ENCODE results near the gene EEFSEC. TPM values are rescaled to one million over a fixed set of nuclear protein-coding genes. Genes with fewer than 3 reads are reported as not detected.

The EEFSEC gene
- total and polyA plus RNA-seq, 2 of the 4 experiments (the other 2 are of a cell fraction) = 4.5 to 9.3 TPM

DNA sequence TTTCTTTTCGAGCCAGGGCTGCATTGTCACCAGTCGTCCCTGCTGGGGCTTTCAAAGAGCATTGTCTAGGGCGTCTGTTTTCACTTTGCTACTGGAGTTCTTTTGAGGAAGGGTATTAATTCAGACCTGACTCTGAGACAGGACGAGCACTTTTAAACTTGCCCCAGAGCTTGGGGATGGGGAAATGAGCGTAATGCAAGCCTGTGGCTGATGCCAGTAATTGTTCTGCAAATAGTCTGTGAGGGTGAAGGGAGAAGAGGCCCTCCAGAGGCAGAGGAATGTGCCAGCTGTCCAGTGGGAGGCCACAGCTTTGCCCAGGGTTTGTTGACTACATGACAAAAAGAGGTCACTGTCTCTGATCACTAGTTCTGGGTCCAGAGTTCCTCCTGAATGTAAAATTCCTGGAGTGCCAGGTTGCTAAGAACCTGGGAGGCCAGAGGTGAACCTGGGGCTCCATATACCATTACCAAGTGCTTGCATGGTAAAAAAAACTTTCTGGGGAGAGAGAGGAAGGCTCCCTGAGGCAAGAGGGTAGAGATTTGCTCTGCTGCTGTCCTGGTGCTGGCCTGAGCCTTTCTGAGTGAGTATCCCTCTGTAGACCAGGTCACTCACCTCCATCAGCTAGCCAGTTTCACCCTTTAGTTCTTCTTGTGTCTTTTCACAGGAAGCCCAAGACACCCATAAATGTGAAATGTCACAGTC, 14.8 kb downstream of the EEFSEC start (continued):
- TF ChIP-seq SMC3 (IDR thresholded peaks at IDR 0.05; ENCODE audit: low read depth, low read length) = no peak

GRCh38 chr3:128168836-128169235, 15.6 kb downstream of the EEFSEC start:
- Histone ChIP-seq H3K56ac (ENCODE audit: extremely low read depth, insufficient read depth, low read length) (no peak overlapping the region), H2BK15ac (ENCODE audit: low read depth, low read length) (no peak overlapping the region), H3K18ac (ENCODE audit: low read depth, low read length) (no peak overlapping the region), H4K8ac (ENCODE audit: low read depth in 2 of 2, low read length in 2 of 2) (no peak overlapping the region), H3K27me3 (ENCODE audit: control insufficient read depth, insufficient read depth, low read length) (no peaks in the 10 kb centered on the region), H3K4me1 (ENCODE audit: control insufficient read depth, insufficient read depth, low read length) (peaks cover 2% of the 10 kb centered on the region; the same call in 1 of the 2 replicates), H3K79me1 (ENCODE audit: low read depth in 1 of 2, low read length in 2 of 2) (peaks cover 7 to 12% of the 10 kb centered on the region in 2 experiments; a peak in 2 of 4 replicates), H3K27ac (ENCODE audit: insufficient read depth, low read length) (no peak overlapping the region), H3K4me3 (ENCODE audit: insufficient read depth, low read depth, low read length) (no peak overlapping the region), H3K4ac (ENCODE audit: low read depth, low read length) (no peak overlapping the region), H3K23ac (ENCODE audit: low read depth, low read length) (no peak overlapping the region), H2BK120ac (ENCODE audit: low read depth, low read length) (no peak overlapping the region), H4K91ac (ENCODE audit: insufficient read depth, low read depth, low read length) (no peak overlapping the region), H3K14ac (replicated peaks; ENCODE audit: low read depth, low read length) (no peak overlapping the region), H2BK20ac (ENCODE audit: low read depth, low read length) (no peak overlapping the region), H3K9me3 (ENCODE audit: control insufficient read depth, insufficient read depth, low read length) (no peaks in the 10 kb centered on the region), H2AK5ac (ENCODE audit: low read depth, low read length) (no peak overlapping the region), H3K9me1 (ENCODE audit: insufficient read depth, low read length) (no peaks in the 10 kb centered on the region), H2AK9ac (replicated peaks; ENCODE audit: low read depth, low read length, poor library complexity) (no peak overlapping the region), H2BK5ac (ENCODE audit: low read depth, low read length, poor library complexity, severe bottlenecking) (no peak overlapping the region), H4K5ac (ENCODE audit: low read depth, low read length) (no peak overlapping the region), H4K20me1 (ENCODE audit: insufficient read depth, low read length) (peaks cover 2% of the 10 kb centered on the region), H3K4me2 (ENCODE audit: low read depth, low read length) (no peak overlapping the region), H3K36me3 (ENCODE audit: control insufficient read depth, insufficient read depth, low read length) (no peaks in the 10 kb centered on the region), H3K9ac (ENCODE audit: low read depth, low read length) (no peak overlapping the region), H2AFZ (replicated peaks; ENCODE audit: low read length, poor library complexity) (no peak overlapping the region)
- ChIA-PET POLR2A (ENCODE audit: unreplicated experiment) (no interaction called here), CTCF (no interaction called here)
- 60% methylated on average over 1 of the region's 4 CpGs; no CpG with 5 or more reads in 1 of the 2 experiments for WGBS, 2 experiments (ENCODE audit: extremely low coverage in 2 of 2, insufficient read length in 1 of 2)
- ATAC-seq (ENCODE audit: low read depth) (no peak), DNase-seq (no peak)
- dilution Hi-C loops (cut with HindIII; ENCODE audit: low sequenced_read_pairs, unreplicated experiment) (no loop called here), in situ Hi-C loops (cut with MboI; ENCODE audit: low sequenced_read_pairs) (no loop called here), intact Hi-C loops (cut with micrococcal nuclease) (no loop called here)
- no TSS peak for BruUV-seq (replicated peaks)
- TF ChIP-seq SMC3 (IDR thresholded peaks at IDR 0.05; ENCODE audit: low read depth, low read length) (no peak), RFX5 (IDR thresholded peaks at IDR 0.05; ENCODE audit: low read depth, low read length) (no peak), ELK1 (IDR thresholded peaks at IDR 0.05; ENCODE audit: borderline replicate concordance, low read depth, low read length) (no peak), MAFK (IDR thresholded peaks at IDR 0.05; ENCODE audit: low read depth, low read length) (no peak), FOS (IDR thresholded peaks at IDR 0.05; ENCODE audit: low read depth, low read length) (no peak), MXI1 (IDR thresholded peaks at IDR 0.05; ENCODE audit: borderline replicate concordance, low read depth, low read length) (no peak)
